ENCODE results near the gene MPI. TPM values are rescaled to one million over a fixed set of nuclear protein-coding genes. Genes with fewer than 3 reads are reported as not detected.
A peak's percentile ranks its signal among the peaks of the same experiment; 100 is the strongest.

The MPI gene
- polyA plus RNA-seq, 1 of the 3 experiments (the other 2 are of a cell fraction): 58.2 TPM

GRCh38 chr15:74873036-74873755 is 16.6 kb upstream of the MPI start, which contains the start of gene SCAMP2:
SCAMP2 (minus strand) TSS chr15:74873365; CDS start chr15:74873255, 110 bp downstream.
- POLR2A ChIA-PET: interaction anchor here (1.1 to 1.7 kb wide), 2 partner anchors 9 to 28 kb away, joined by 3 to 7 read pairs; no protein-coding TSS in a partner anchor
- peak within 1 kb of the TSS; percentile 90 for H3K4me2 ChIP-seq
- H3K9ac ChIP-seq: peak within 1 kb of the TSS; percentile 84
- CTCF ChIA-PET: interaction anchor here (0.7 to 2.2 kb wide), 3 partner anchors 29 to 104 kb away, joined by 3 to 9 read pairs (median 5); no protein-coding TSS in a partner anchor
- WGBS (ENCODE audit: low lambda C conversion rate): 1% methylated on average over 15 of the region's 52 CpGs
- DNase-seq: peak; percentile 98
- peaks cover 47% of the 10 kb centered on the region for H3K79me2 ChIP-seq (ENCODE audit: insufficient read depth)
- H3K27me3 ChIP-seq (ENCODE audit: insufficient read depth): no peaks in the 10 kb centered on the region
- H3F3A ChIP-seq (replicated peaks; ENCODE audit: insufficient read depth): no peaks in the 10 kb centered on the region
- H2AFZ ChIP-seq (ENCODE audit: low read depth): peak within 1 kb of the TSS; percentile 99
- H3K36me3 ChIP-seq (replicated peaks in 1 of 2; ENCODE audit: control insufficient read depth in 1 of 2, insufficient read depth in 2 of 2, low read length in 1 of 2): peaks cover 0 to 5% of the 10 kb centered on the region in 2 experiments
- peaks cover 10 to 20% of the 10 kb centered on the region in 2 experiments; a peak in 2 of 4 replicates for H3K4me1 ChIP-seq (ENCODE audit: control insufficient read depth in 1 of 2, insufficient read depth in 2 of 2, low read depth in 1 of 2, low read length in 1 of 2)
- no peaks in the 10 kb centered on the region for H3K9me3 ChIP-seq
- peak within 1 kb of the TSS; percentile 80 to 84; a peak in 3 of 4 replicates for H3K27ac ChIP-seq (ENCODE audit: low read depth in 2 of 2, low read length in 1 of 2)
- H4K20me1 ChIP-seq (ENCODE audit: insufficient read depth): peaks cover 27% of the 10 kb centered on the region
- no peaks in the 10 kb centered on the region for H3K9me2 ChIP-seq
- H3K4me3 ChIP-seq (ENCODE audit: low read depth in 2 of 2, low read length in 1 of 2): peak within 1 kb of the TSS; percentile 72 to 88
- no peak for TF ChIP-seq CTCF (IDR thresholded peaks at IDR 0.05)
- TF ChIP-seq POLR2AphosphoS5 (IDR thresholded peaks at IDR 0.05; ENCODE audit: low read depth, low read length): peak; percentile 96
- no peak for TF ChIP-seq TCF12 (IDR thresholded peaks at IDR 0.05)
- TF ChIP-seq GATA2 (CRISPR knock-in tag; IDR thresholded peaks at IDR 0.05): no peak
- no peak for TF ChIP-seq EZH2phosphoT487 (IDR thresholded peaks at IDR 0.05; ENCODE audit: borderline replicate concordance, low read depth)
- TF ChIP-seq GABPA (IDR thresholded peaks at IDR 0.05; ENCODE audit: low read depth): peak; percentile 52; the same call in 1 of the 2 replicates
- TF ChIP-seq RCOR1 (IDR thresholded peaks at IDR 0.05; ENCODE audit: low read length): no peak
- TF ChIP-seq IRF3 (IDR thresholded peaks at IDR 0.05; ENCODE audit: low read depth, low read length): peak; percentile 26; the same call in 1 of the 2 replicates
- TF ChIP-seq JUND (IDR thresholded peaks at IDR 0.05): no peak
- TF ChIP-seq TAF1 (IDR thresholded peaks at IDR 0.05; ENCODE audit: borderline replicate concordance, low read depth, low read length): peak; percentile 58
- TF ChIP-seq NRF1 (IDR thresholded peaks at IDR 0.05; ENCODE audit: low read depth, low read length): peak; percentile 75
- peak; percentile 69; the same call in 1 of the 2 replicates for TF ChIP-seq MXI1 (IDR thresholded peaks at IDR 0.05; ENCODE audit: low read depth, low read length)
- TF ChIP-seq SMC3 (IDR thresholded peaks at IDR 0.05; ENCODE audit: low read depth, low read length): no peak
- TF ChIP-seq MEF2A (IDR thresholded peaks at IDR 0.05; ENCODE audit: borderline replicate concordance, low read depth): no peak
- TF ChIP-seq REST (IDR thresholded peaks at IDR 0.05; ENCODE audit: low read depth, low read length): no peak
- TF ChIP-seq MAX (IDR thresholded peaks at IDR 0.05; ENCODE audit: low read depth): 0 out of 2 replicates have a peak, but pooled peaks have one; percentile 5
- no peak for TF ChIP-seq RXRA (IDR thresholded peaks at IDR 0.05; ENCODE audit: borderline replicate concordance, low read depth)
- TF ChIP-seq USF1 (IDR thresholded peaks at IDR 0.05; ENCODE audit: borderline replicate concordance, low read depth): no peak
- no peak for TF ChIP-seq SIN3A (IDR thresholded peaks at IDR 0.05; ENCODE audit: borderline replicate concordance, low read depth, low read length)
- no peak for TF ChIP-seq FOXM1 (IDR thresholded peaks at IDR 0.05; ENCODE audit: low read depth)
- no peak for TF ChIP-seq EP300 (IDR thresholded peaks at IDR 0.05; ENCODE audit: borderline replicate concordance in 1 of 2, low read depth in 1 of 2, low read length in 1 of 2)
- TF ChIP-seq CHD2 (IDR thresholded peaks at IDR 0.05; ENCODE audit: low read length, partially characterized antibody): peak; percentile 58
- TF ChIP-seq USF2 (IDR thresholded peaks at IDR 0.05; ENCODE audit: borderline replicate concordance, low read depth, low read length): no peak
- no peak for TF ChIP-seq YY1 (IDR thresholded peaks at IDR 0.05; ENCODE audit: low read depth)

Measured in SK-N-SH (cell line).